Ishikawa (cell line): ENCODE data around the gene SSTR4.

Source experiments
- CEBPB ChIP-seq: IDR thresholded peaks from 2 replicates; pipeline ENCODE4 v1.6.1; 2012
- CREB1 ChIP-seq: IDR thresholded peaks from 2 replicates; pipeline ENCODE4 v1.6.1; 2012; ENCODE audit warnings: low read depth
- EGR1 ChIP-seq: IDR thresholded peaks from 2 replicates; pipeline ENCODE4 v1.6.1; 2012
- EP300 ChIP-seq: IDR thresholded peaks from 2 replicates; pipeline ENCODE4 v1.6.1; 2012; ENCODE audit warnings: borderline replicate concordance
- FOXM1 ChIP-seq: IDR thresholded peaks from 2 replicates; pipeline ENCODE4 v1.6.1; 2012; ENCODE audit warnings: low read depth, borderline replicate concordance
- NFIC ChIP-seq: IDR thresholded peaks from 2 replicates; pipeline ENCODE4 v1.6.1; 2012
- RAD21 ChIP-seq: IDR thresholded peaks from 2 replicates; pipeline ENCODE4 v1.6.1; 2012; ENCODE audit warnings: low read depth
- TAF1 ChIP-seq: IDR thresholded peaks from 2 replicates; pipeline ENCODE4 v1.6.1; 2012; ENCODE audit warnings: low read depth, mild to moderate bottlenecking
- TCF12 ChIP-seq: IDR thresholded peaks from 2 replicates; pipeline ENCODE4 v1.6.1; 2012; ENCODE audit warnings: low read depth
- TEAD4 ChIP-seq: IDR thresholded peaks from 2 replicates; pipeline ENCODE4 v1.6.1; 2012
- YY1 ChIP-seq: IDR thresholded peaks from 2 replicates; pipeline ENCODE4 v1.6.1; 2012; ENCODE audit warnings: low read depth
- ZBTB7A ChIP-seq: IDR thresholded peaks from 2 replicates; pipeline ENCODE4 v1.6.1; 2012; ENCODE audit warnings: low read depth
- TF ChIP-seq, protein P1 (sequence below): IDR thresholded peaks from 2 replicates; pipeline ENCODE4 v1.6.1; 2012
- TF ChIP-seq, protein P2 (sequence below): IDR thresholded peaks from 2 replicates; pipeline ENCODE4 v1.6.1; 2012; ENCODE audit warnings: low read depth, mild to moderate bottlenecking
- TF ChIP-seq, protein P3 (sequence below): IDR thresholded peaks from 2 replicates; pipeline ENCODE4 v1.6.1; 2012

The SSTR4 gene

DNA sequence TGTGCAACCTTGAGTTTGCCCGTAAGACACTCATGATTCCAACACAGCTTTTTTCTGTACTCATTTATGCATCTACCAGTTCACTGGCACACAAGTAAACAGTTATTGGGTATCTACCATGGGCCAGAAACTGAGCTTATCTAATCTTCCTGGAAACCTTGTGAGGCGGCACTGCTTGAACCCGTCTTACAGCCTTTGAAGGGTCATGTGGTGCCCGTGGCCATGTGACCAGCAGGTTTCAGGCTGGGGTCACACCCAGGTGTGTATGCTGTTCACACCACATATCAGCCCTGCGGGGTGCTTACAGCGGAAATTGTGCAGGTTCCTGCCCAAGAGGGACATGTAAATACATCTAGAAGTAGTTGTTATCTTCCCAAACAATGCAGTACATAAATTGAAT is 8.3 kb downstream of the SSTR4 start:
- TF ChIP-seq, protein P1, sequence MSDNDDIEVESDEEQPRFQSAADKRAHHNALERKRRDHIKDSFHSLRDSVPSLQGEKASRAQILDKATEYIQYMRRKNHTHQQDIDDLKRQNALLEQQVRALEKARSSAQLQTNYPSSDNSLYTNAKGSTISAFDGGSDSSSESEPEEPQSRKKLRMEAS, result no peak
- TF ChIP-seq RAD21 (no peak), TAF1 (no peak), YY1 (no peak), EGR1 (no peak), CREB1 (no peak), TEAD4 (no peak), TCF12 (no peak), ZBTB7A (no peak), EP300 (no peak), FOXM1 (no peak), NFIC (no peak), CEBPB (no peak)
- TF ChIP-seq, protein P2, sequence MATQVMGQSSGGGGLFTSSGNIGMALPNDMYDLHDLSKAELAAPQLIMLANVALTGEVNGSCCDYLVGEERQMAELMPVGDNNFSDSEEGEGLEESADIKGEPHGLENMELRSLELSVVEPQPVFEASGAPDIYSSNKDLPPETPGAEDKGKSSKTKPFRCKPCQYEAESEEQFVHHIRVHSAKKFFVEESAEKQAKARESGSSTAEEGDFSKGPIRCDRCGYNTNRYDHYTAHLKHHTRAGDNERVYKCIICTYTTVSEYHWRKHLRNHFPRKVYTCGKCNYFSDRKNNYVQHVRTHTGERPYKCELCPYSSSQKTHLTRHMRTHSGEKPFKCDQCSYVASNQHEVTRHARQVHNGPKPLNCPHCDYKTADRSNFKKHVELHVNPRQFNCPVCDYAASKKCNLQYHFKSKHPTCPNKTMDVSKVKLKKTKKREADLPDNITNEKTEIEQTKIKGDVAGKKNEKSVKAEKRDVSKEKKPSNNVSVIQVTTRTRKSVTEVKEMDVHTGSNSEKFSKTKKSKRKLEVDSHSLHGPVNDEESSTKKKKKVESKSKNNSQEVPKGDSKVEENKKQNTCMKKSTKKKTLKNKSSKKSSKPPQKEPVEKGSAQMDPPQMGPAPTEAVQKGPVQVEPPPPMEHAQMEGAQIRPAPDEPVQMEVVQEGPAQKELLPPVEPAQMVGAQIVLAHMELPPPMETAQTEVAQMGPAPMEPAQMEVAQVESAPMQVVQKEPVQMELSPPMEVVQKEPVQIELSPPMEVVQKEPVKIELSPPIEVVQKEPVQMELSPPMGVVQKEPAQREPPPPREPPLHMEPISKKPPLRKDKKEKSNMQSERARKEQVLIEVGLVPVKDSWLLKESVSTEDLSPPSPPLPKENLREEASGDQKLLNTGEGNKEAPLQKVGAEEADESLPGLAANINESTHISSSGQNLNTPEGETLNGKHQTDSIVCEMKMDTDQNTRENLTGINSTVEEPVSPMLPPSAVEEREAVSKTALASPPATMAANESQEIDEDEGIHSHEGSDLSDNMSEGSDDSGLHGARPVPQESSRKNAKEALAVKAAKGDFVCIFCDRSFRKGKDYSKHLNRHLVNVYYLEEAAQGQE, result no peak
- TF ChIP-seq, protein P3, sequence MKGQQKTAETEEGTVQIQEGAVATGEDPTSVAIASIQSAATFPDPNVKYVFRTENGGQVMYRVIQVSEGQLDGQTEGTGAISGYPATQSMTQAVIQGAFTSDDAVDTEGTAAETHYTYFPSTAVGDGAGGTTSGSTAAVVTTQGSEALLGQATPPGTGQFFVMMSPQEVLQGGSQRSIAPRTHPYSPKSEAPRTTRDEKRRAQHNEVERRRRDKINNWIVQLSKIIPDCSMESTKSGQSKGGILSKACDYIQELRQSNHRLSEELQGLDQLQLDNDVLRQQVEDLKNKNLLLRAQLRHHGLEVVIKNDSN, result no peak

DNA sequence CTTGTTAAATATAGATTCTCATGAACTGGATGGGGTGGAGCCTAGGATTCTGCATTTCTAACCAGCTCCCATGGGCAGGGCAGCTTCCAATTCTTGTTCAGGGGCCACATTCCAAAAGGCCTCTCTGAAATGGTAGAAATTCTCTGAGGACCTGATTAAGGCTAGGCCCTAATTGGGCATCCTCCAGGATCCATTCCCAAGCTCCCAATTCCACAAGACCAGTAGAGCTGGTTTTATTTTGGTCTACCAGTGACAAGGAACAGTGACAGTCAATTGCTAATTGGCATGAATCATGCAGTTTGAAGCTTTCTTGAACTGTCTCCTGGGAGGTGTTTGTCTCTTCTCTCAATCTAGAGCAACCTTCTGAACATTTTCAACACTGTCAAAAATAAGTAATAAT is 11.3 kb downstream of the SSTR4 start:
- TF ChIP-seq CEBPB, result no peak
- no peak for TF ChIP-seq TEAD4
- TF ChIP-seq ZBTB7A, result no peak
- TF ChIP-seq, protein P1, result no peak
- no peak for TF ChIP-seq EGR1
- no peak for TF ChIP-seq CREB1
- no peak for TF ChIP-seq FOXM1
- TF ChIP-seq, protein P3, result no peak
- no peak for TF ChIP-seq YY1
- no peak for TF ChIP-seq RAD21
- no peak for TF ChIP-seq NFIC
- TF ChIP-seq TCF12, result no peak
- no peak for TF ChIP-seq TAF1
- TF ChIP-seq EP300, result no peak
- TF ChIP-seq, protein P2, result no peak

DNA sequence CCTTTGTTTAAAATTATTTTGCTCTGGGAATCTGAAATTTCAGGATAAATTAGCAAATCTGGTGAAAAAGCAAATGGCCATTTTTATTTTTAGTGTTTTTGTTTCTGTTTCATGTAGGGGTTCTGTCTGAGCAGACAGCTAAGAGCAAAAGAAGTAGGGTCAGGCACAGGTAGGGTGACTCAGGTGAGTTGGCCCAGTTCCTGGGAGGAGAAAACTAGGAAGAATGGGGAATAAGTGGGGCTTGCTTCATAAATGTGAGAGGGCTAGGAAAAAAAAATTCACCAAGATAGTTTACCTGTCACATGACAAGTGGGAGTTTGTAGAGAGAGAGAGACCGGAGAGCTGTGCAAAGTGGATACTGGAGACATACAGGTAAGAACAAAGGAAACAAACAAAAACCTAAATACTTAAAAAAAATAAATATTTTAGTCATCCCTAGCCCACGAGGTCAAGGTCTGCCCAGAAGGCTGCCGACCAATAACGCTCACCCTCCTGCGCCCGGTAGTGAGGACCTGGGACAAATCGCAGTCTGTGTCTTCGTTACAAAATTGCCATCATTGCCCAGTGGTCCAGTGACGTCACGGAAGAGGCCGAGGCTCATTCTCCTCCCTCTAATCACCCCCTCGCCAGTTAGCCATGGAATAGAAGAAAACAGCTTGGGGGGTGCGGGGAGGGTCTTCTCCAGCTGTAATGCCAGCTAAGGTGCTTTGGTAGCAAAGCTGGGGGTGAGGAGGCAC is 12.1 kb downstream of the SSTR4 start:
- TF ChIP-seq FOXM1 (no peak), CEBPB (no peak), ZBTB7A (no peak), RAD21 (no peak), YY1 (no peak), TCF12 (no peak), TEAD4 (no peak), NFIC (no peak), TAF1 (no peak), CREB1 (no peak), EP300 (no peak), EGR1 (no peak)
- TF ChIP-seq, protein P1, result no peak
- TF ChIP-seq, protein P2, result no peak
- TF ChIP-seq, protein P3, result no peak
